Memory B cell (primary cell): Measurements from ENCODE around the gene CHTF18.

Source experiments
- ATAC-seq: fragments of 150-1000 bp; cut with Tn5 transposase; 2 replicates; pipeline ENCODE4 v1.10.0; 2021; ENCODE audit warnings: low read depth, mild to moderate bottlenecking, moderate library complexity
- DNase-seq, 2 donors: peaks; one replicate each; pipeline ENCODE4 v3.0.0; 2022; ENCODE audit warnings: low spot score in 2 of 2
- H3K27ac Mint-ChIP-seq: one replicate; pipeline ENCODE4 v1.8.0; 2022; ENCODE audit warnings: mild to moderate bottlenecking, moderate library complexity, mixed read lengths
- H3K27me3 Mint-ChIP-seq: one replicate; pipeline ENCODE4 v1.8.0; 2022; ENCODE audit warnings: mixed read lengths
- H3K36me3 Mint-ChIP-seq: one replicate; pipeline ENCODE4 v1.8.0; 2022; ENCODE audit warnings: mild to moderate bottlenecking, mixed read lengths
- H3K4me1 Mint-ChIP-seq: one replicate; pipeline ENCODE4 v1.8.0; 2022; ENCODE audit warnings: mixed read lengths
- H3K4me3 Mint-ChIP-seq: one replicate; pipeline ENCODE4 v1.8.0; 2022; ENCODE audit warnings: mild to moderate bottlenecking, moderate library complexity, mixed read lengths
- H3K9me3 Mint-ChIP-seq: one replicate; pipeline ENCODE4 v1.8.0; 2022; ENCODE audit warnings: mixed read lengths

The CHTF18 gene

DNA sequence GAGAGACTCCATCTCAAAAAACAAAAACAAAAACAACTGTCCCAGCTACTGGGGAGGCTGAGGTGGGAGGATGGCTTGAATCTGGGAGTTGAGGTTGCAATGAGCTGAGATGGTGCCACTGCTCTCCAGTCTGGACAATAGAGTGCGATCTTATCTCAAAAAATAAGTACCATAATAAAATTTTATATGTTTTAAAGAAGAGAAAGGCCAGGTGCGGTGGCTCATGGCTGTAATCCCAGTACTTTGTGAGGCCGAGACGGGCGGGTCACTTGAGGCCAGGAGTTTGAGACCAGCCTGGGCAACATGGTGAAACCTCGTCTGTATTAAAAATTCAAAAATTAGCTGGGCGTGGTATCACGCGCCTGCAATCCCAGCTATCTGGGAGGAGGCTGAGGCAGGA is 11.6 kb upstream of the CHTF18 start:
- no peak for DNase-seq
- Mint-ChIP-seq H3K4me3 (no peak overlapping the region), H3K27me3 (peaks cover 12% of the 10 kb centered on the region), H3K36me3 (no peaks in the 10 kb centered on the region), H3K9me3 (no peaks in the 10 kb centered on the region), H3K27ac (no peak overlapping the region), H3K4me1 (no peaks in the 10 kb centered on the region)
- ATAC-seq = no peak

DNA sequence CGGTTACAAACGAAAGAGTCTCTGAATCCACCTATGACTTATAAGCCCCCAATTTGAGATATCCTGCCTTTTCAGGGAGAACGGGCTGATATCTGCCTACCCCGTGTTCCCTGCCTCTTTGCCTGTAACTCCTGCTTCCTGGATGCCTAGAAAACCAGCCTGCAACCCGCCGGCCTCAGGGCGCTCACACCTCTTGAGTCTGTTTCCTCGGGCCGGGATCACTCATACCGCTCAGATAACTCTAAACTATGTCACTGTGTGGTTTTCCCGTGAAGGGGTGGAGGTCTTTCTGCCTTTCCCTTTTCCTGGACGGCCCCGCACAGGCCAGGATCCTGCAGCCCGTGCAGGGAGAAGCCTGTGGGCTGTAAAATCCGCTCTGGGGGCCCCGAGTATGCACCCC is 10.6 kb upstream of the CHTF18 start:
- ATAC-seq = no peak
- no peak for DNase-seq
- peaks cover 13% of the 10 kb centered on the region for H3K27me3 Mint-ChIP-seq
- H3K4me1 Mint-ChIP-seq = no peaks in the 10 kb centered on the region
- H3K4me3 Mint-ChIP-seq = no peak overlapping the region
- no peaks in the 10 kb centered on the region for H3K36me3 Mint-ChIP-seq
- H3K27ac Mint-ChIP-seq = no peak overlapping the region
- H3K9me3 Mint-ChIP-seq = no peaks in the 10 kb centered on the region

DNA sequence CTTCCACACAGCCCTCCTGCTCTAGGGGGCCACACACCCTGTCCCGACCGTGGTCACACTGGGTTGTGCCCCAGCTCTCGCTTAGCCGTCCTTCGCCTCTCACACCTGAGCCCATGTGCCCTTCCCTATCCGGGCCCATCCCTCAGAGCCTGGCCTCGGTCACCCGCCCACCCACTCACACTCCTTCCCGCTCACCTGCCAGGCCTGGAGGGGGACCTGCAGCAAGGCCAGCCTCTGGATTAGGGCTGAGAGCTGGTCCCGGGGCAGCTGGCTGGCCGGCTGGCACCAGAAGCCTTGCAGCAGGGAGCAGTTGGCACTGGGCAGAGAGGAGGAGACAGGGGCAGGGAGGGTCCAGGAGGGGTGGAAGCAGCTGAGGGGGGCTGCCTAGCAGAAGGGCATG is 10.0 kb upstream of the CHTF18 start:
- DNase-seq = no peak
- H3K27me3 Mint-ChIP-seq = peaks cover 17% of the 10 kb centered on the region
- ATAC-seq = no peak
- H3K4me1 Mint-ChIP-seq = no peaks in the 10 kb centered on the region
- no peaks in the 10 kb centered on the region for H3K36me3 Mint-ChIP-seq
- H3K27ac Mint-ChIP-seq = no peak overlapping the region
- H3K4me3 Mint-ChIP-seq = no peak overlapping the region
- H3K9me3 Mint-ChIP-seq = no peaks in the 10 kb centered on the region

GRCh38 chr16:778909-779527 is 9.4 kb upstream of the CHTF18 start:
- peaks cover 17% of the 10 kb centered on the region for H3K27me3 Mint-ChIP-seq
- H3K27ac Mint-ChIP-seq = no peak overlapping the region
- no peak for ATAC-seq

DNA sequence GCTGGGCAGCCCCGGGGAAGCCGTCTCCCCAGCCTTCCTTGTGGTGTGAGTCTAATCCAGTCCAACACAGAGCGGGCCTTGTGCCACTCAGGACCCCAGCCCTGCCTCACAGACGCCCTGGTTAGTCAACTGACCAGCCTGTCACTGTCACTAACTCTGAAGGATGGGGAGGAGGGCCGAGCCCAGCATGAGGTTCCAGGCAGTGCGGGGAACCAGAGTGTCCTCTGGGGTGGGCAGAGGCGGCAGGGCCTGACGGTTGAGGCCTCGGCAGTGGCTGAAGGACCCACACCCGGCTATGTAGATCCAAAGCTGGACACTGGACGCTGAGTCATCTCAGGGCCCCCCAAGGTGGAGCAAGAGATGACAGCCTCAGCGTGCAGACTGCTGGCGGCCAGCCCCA is 8.9 kb upstream of the CHTF18 start:
- no peak overlapping the region for H3K4me3 Mint-ChIP-seq
- no peaks in the 10 kb centered on the region for H3K36me3 Mint-ChIP-seq
- no peaks in the 10 kb centered on the region for H3K4me1 Mint-ChIP-seq
- H3K9me3 Mint-ChIP-seq = no peaks in the 10 kb centered on the region
- ATAC-seq (no peak), DNase-seq (no peak)
- no peak overlapping the region for H3K27ac Mint-ChIP-seq
- peaks cover 17% of the 10 kb centered on the region for H3K27me3 Mint-ChIP-seq

More at GRCh38 chr16:778909-779527, 9.4 kb upstream of the CHTF18 start:
- H3K9me3 Mint-ChIP-seq = no peaks in the 10 kb centered on the region
- H3K4me3 Mint-ChIP-seq = no peak overlapping the region
- H3K4me1 Mint-ChIP-seq = no peaks in the 10 kb centered on the region
- no peak for DNase-seq
- no peaks in the 10 kb centered on the region for H3K36me3 Mint-ChIP-seq

- H3K9me3 Mint-ChIP-seq = no peaks in the 10 kb centered on the region
- DNase-seq = no peak
- H3K4me3 Mint-ChIP-seq = no peak overlapping the region
Observed at GRCh38 chr16:780296-780695, 8.1 kb upstream of the CHTF18 start.

DNA sequence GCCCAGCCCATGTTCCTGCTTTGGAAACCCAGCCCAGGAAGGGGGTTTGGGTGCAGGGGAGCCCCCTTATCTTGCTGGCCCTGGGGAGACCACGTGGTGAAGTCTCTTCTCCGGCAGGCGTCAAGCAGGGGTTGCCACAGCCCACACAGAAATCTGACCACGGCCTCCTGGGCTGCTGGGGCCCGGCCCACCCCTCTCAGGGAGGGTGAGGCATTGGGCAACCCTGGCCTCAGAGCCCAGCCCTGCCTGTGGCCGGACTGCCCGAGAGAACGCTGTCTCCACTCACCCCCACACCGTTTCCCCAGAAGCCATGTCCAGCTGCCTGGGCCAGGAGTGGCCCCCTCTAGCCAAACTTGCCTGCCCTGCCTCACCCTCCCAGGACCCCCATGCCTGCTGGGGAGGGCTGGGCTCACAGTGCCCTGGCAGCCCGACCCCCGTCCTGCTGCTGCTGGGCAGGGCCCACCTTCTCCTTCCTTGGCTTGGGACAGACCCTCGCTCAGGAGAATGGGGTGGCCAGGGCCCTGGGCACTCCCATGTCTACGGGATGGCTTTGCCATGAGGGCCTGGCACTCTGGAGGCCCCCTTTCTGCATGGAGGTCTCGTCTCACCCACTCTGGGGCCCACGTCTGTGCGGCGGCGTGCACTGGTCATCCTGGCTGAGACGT is 6.9 kb upstream of the CHTF18 start:
- Mint-ChIP-seq H3K4me1 (peaks cover 2% of the 10 kb centered on the region), H3K36me3 (no peaks in the 10 kb centered on the region)

More at GRCh38 chr16:780296-780695, 8.1 kb upstream of the CHTF18 start:
- Mint-ChIP-seq H3K27me3 (peaks cover 17% of the 10 kb centered on the region), H3K36me3 (no peaks in the 10 kb centered on the region), H3K4me1 (no peaks in the 10 kb centered on the region), H3K27ac (no peak overlapping the region)
- ATAC-seq = no peak

DNA sequence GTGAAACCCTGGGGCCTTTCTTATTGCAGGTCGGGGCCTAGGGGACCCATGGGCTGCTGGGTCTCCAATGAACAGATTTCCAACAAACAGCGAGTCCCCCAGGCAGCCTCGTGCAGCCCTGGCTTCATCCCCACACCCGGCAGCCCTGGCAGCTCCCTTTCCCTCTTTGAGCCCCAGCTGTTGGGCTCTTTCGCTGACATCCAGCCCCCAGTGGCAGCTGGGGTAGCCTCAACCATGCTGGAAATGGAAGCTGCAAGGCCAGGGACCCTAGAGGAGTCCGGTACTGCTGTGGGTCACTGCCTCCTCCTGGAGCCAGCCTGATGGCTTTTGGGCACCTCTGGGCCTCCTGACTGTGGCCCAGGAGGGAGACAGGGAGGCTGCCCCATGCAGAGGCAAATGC is 6.2 kb upstream of the CHTF18 start:
- peaks cover 17% of the 10 kb centered on the region for H3K27me3 Mint-ChIP-seq
- no peak overlapping the region for H3K27ac Mint-ChIP-seq
- no peaks in the 10 kb centered on the region for H3K9me3 Mint-ChIP-seq
- no peaks in the 10 kb centered on the region for H3K36me3 Mint-ChIP-seq
- ATAC-seq = no peak
- DNase-seq = no peak
- peaks cover 6% of the 10 kb centered on the region for H3K4me1 Mint-ChIP-seq
- H3K4me3 Mint-ChIP-seq = no peak overlapping the region

More for the DNA sequence above, 6.9 kb upstream of the CHTF18 start:
- no peak overlapping the region for H3K27ac Mint-ChIP-seq
- no peak for ATAC-seq
- no peak overlapping the region for H3K4me3 Mint-ChIP-seq
- no peak for DNase-seq
- H3K27me3 Mint-ChIP-seq = peaks cover 17% of the 10 kb centered on the region
- no peaks in the 10 kb centered on the region for H3K9me3 Mint-ChIP-seq

- H3K27ac Mint-ChIP-seq = no peak overlapping the region
- H3K4me3 Mint-ChIP-seq = no peak overlapping the region
- peaks cover 15% of the 10 kb centered on the region for H3K27me3 Mint-ChIP-seq
- ATAC-seq = no peak
- no peaks in the 10 kb centered on the region for H3K36me3 Mint-ChIP-seq
- H3K9me3 Mint-ChIP-seq = no peaks in the 10 kb centered on the region
- no peak for DNase-seq
- peaks cover 6% of the 10 kb centered on the region for H3K4me1 Mint-ChIP-seq
Observed at GRCh38 chr16:782766-783403, 5.5 kb upstream of the CHTF18 start.

- Mint-ChIP-seq H3K4me3 (no peak overlapping the region), H3K36me3 (no peaks in the 10 kb centered on the region), H3K27me3 (peaks cover 15% of the 10 kb centered on the region), H3K9me3 (no peaks in the 10 kb centered on the region), H3K4me1 (peaks cover 6% of the 10 kb centered on the region), H3K27ac (no peak overlapping the region)
- ATAC-seq (no peak), DNase-seq (no peak)
Observed at GRCh38 chr16:783404-784161, 4.8 kb upstream of the CHTF18 start.

DNA sequence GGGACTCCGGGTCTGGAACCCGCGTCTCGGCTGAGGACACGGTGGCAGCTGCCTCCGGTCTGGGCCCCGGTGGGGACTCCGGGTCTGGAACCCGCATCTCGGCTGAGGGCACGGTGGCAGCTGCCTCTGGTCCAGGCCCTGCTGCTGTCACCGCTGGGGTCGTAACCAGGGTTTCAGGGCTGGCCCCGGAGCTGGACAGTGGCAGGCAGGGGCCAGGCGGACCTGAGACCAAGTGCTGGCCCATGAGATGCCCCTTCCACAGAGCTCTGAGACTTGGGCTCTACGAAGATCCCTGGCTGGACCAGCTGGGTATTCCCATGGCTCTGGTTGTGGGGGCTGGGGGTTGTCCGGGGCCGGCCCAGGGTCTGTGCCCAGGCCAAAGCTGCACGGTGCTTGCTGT is 4.0 kb upstream of the CHTF18 start:
- peaks cover 6% of the 10 kb centered on the region for H3K4me1 Mint-ChIP-seq
- DNase-seq (no peak), ATAC-seq (no peak)
- H3K27ac Mint-ChIP-seq = no peak overlapping the region
- H3K27me3 Mint-ChIP-seq = peaks cover 15% of the 10 kb centered on the region
- H3K9me3 Mint-ChIP-seq = no peaks in the 10 kb centered on the region
- H3K36me3 Mint-ChIP-seq = no peaks in the 10 kb centered on the region
- H3K4me3 Mint-ChIP-seq = no peak overlapping the region

DNA sequence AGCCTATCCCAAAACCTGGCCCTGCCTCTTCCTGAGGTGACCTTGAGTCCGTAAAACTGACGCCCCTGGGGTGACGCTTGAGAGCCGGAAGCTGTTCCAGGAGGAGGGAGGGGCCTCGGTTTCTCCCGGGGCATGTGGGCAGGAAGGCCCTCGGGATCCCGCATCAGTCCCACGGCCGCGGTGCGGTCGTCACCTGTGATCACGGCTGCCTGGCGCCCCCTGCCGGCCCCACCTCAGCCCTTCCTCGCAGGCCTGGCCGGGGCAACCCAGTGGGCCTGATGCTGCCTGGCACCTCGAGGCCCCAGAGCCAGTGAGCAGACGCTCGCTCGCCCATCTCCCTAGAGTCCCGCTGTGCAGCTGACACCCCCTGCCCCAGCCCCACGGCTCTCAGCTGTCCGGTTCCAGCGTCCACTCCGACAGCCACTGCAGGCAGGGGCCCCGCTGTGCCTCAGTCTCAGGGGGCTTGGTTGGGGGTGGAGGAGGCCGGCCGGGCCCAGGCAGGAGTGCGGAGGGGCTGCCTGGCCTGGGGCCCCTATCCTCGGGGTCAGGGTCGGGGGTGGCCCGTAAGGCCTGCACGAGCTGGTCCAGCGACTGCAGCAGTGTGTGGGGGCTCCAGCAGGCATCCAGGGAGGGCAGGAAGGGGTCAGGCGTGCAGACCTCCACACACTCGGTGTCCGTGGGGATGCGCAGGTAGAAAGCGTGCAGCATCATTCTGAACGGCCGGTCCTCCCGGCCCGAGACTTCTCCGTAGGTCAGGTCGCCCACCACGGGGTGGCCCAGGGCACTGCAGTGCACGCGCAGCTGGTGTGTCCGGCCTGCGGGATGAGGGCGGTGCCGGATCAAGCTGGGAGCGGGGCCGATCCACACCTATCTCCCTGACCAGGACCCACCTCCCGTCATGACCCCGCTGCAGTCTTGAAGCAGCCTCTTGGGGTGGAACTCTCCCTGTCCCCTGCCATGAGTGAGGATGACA is 2.6 kb upstream of the CHTF18 start:
- Mint-ChIP-seq H3K4me3 (peak overlapping the region; percentile 59), H3K9me3 (no peaks in the 10 kb centered on the region), H3K27me3 (peaks cover 8% of the 10 kb centered on the region), H3K36me3 (no peaks in the 10 kb centered on the region), H3K27ac (no peak overlapping the region), H3K4me1 (peaks cover 6% of the 10 kb centered on the region)
- ATAC-seq = peak; percentile 27
- DNase-seq = peak; percentile 75 to 81

DNA sequence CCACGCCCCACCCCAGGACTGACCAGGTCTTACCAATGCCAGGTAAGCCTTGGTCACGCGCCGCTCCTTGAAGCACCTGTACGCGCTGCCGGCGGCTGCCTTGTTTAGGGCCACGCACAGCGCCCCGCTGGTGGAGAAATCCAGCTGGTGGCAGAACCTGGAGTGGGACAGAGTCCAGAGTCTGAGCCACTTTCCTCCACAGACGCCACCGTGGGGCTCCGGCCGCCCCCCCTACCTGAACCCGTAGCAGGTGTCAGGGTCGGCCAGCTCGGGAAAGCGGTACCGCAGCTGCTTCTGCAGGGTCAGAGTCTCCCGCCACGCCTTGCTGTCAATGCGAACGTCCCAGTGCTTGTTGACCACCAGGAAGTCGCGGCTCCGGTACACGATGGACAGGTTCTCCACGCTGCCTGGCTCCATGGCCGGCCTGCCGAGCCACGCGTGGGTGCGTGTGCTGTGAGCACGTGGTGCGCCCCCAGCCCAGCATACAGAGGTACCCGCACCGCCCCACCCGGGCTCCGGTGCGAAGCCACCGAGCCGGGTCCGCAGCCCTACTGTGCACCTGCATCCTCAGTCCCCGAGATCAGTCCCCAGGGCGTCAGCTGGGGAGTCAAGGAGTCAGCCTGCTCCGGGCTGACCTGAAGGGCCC is 976 bp upstream of the CHTF18 start:
- Mint-ChIP-seq H3K36me3 (peaks cover 9% of the 10 kb centered on the region), H3K27me3 (peaks cover 4% of the 10 kb centered on the region), H3K4me3 (peak overlapping the region; percentile 85), H3K9me3 (no peaks in the 10 kb centered on the region), H3K27ac (no peak overlapping the region), H3K4me1 (peaks cover 6% of the 10 kb centered on the region)
- ATAC-seq = no peak
- DNase-seq = no peak
